GM12878 (cell line): ENCODE results near the gene PDXP.

ENCODE experiments used
- BCL11A ChIP-seq: IDR thresholded peaks from 2 replicates; pipeline ENCODE4 v1.6.1; 2011; ENCODE audit warnings: low read depth, low read length
- ESRRA ChIP-seq: IDR thresholded peaks from 2 replicates; pipeline ENCODE4 v1.6.1; 2012; ENCODE audit warnings: mild to moderate bottlenecking, low read length, improper control_type of control experiment
- POLR2A ChIP-seq: IDR thresholded peaks from 2 replicates; pipeline ENCODE4 v1.6.1; 2011; ENCODE audit warnings: low read depth, mild to moderate bottlenecking, low read length
- SMC3 ChIP-seq: IDR thresholded peaks from 2 replicates; pipeline ENCODE4 v1.6.1; 2011; ENCODE audit warnings: low read length, improper control_type of control experiment, borderline replicate concordance
- SREBF2 ChIP-seq: IDR thresholded peaks from 2 replicates; pipeline ENCODE4 v1.6.1; 2012; ENCODE audit warnings: mild to moderate bottlenecking, low read length
- SRF ChIP-seq, 2 experiments: IDR thresholded peaks; 2 replicates each; pipeline ENCODE4 v1.6.1; 2011; ENCODE audit warnings: low read depth in 2 of 2, low read length in 2 of 2, mild to moderate bottlenecking in 1 of 2, moderate library complexity in 1 of 2
- YY1 ChIP-seq: IDR thresholded peaks from 2 replicates; pipeline ENCODE4 v1.6.1; 2011; ENCODE audit warnings: low read depth, mild to moderate bottlenecking, low read length
- ZBTB33 ChIP-seq: fragments of 450-650 bp; IDR thresholded peaks from 2 replicates; pipeline ENCODE4 v1.6.1; 2017; ENCODE audit warnings: mild to moderate bottlenecking
- TF ChIP-seq, protein P1 (sequence below): IDR thresholded peaks from 2 replicates; pipeline ENCODE4 v1.6.1; 2012; ENCODE audit warnings: low read depth, low read length, improper control_type of control experiment

GRCh38 chr22:37647317-37647716, 11.2 kb upstream of the PDXP start:
- no peak for TF ChIP-seq SREBF2
- TF ChIP-seq BCL11A: no peak
- TF ChIP-seq YY1: no peak
- no peak for TF ChIP-seq SMC3
- no peak for TF ChIP-seq POLR2A
- TF ChIP-seq ESRRA: no peak
- TF ChIP-seq, protein P1, sequence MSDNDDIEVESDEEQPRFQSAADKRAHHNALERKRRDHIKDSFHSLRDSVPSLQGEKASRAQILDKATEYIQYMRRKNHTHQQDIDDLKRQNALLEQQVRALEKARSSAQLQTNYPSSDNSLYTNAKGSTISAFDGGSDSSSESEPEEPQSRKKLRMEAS: no peak
- TF ChIP-seq ZBTB33: no peak
- TF ChIP-seq SRF (IDR thresholded peaks at IDR 0.05; ENCODE audit: low read depth in 2 of 2, low read length in 2 of 2): no peak
